HG03064 (cell line): ENCODE results near the gene FEZF2.

Experiments
- ATAC-seq: cut with Tn5 transposase; IDR thresholded peaks from one replicate; pipeline ENCODE4 v1.9.1; 2021; ENCODE audit warnings: low read depth; ENCODE audit not compliant: unreplicated experiment

Gene FEZF2

DNA sequence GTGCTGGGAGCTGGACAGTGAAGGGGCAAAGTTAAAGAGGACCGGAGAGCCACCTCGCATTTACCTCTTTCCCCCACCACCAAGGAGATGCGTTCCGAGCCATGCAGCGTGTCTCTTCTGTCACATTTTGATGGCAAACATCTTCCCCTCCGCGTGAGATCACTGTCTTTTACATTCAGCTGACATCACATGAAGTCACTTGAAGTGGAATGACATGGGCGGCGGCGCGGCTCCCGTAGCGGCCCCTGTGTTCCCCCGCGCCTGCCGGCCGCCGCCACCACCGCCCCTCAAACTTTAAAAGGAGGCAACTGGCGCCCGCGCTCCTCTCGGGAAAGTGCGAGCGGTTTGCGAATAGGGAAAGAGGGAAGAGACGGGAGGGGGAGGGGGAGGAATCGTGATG, at the start of gene FEZF2:
Gene FEZF2 (minus strand): TSS at position 336 of the 400 bp plus-strand sequence. CDS start 682 bp downstream, outside the sequence.
- no peak for ATAC-seq

DNA sequence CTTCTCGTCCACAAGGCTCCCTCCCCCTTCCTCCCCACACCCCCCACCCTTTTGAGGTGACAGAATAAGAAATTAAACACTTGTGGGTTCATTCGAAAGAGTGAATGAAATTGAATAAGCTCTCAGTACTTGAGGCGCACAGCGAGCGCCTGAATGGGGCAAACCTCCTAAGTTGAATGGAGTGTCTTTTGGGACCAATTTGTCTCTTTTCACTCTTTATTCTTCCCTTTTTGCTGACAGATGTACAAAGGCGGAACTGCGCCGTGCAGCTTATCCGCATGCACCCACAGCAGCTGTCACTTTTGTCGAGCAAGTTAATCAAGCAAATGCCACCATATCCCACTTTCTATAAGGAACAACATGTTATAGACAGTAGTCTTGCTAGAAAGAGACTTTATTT, 47.9 kb upstream of the FEZF2 start:
- ATAC-seq, result no peak

DNA sequence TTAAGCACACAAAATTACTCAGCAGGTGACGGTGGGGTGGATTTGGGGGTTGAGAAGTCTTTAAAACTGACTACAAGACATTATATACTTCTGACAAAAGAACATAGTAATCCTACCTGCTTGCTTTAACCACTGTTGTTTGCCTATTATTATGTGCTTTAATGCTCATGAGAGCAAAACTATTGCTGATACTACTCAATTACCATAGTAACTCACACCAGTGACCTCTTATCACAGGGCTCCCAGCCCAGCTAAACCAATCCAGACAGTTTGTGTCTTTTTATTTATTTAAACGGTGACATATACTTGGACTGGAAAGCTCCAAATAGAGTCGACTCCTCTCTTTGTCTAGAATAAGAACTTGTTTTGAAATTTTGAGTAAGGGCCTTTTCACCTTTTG, 42.8 kb upstream of the FEZF2 start:
- ATAC-seq, result no peak

DNA sequence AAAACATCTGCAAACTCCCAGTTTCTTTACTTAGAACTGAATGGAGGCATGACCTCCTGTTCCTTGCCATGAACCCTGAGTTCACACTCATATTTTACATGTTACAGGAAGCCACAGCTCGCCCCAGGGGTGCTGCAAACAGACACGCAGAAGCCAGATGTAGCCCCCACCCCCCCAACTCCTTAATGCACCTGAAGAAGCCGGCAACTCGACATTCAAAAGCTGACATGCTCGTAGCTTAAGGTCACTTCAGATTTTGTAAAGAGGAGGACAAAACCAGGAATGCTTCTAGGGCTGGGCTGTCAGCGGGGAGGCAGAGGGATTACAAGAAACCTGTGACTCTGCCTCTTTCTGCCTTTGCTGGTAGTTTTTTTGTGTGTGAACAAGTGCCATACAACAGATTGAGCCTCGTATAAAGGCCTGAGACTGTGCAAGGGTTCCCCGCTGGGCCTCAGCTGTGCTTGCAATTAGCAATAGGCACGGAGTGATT, 42.0 kb upstream of the FEZF2 start:
- ATAC-seq, result no peak

DNA sequence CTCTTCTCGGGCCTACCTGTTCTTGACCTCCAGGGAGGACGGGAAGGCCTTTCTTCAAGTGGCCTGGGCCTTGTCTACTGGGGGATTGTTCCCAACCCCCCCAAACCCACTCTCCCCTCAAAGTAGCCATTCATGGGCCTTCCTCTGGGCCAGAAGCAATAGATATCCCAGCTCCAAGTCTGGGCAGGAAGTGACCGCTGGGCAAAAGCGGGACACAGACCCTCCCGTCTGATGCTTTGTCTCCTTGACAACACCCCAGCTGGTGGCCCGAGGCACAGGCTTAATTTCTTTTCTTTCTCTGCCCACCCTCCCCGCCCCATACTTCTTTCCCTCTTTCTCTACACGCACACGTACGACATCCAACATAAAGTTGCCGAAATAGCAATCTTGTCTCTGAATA, 41.4 kb upstream of the FEZF2 start:
- no peak for ATAC-seq

DNA sequence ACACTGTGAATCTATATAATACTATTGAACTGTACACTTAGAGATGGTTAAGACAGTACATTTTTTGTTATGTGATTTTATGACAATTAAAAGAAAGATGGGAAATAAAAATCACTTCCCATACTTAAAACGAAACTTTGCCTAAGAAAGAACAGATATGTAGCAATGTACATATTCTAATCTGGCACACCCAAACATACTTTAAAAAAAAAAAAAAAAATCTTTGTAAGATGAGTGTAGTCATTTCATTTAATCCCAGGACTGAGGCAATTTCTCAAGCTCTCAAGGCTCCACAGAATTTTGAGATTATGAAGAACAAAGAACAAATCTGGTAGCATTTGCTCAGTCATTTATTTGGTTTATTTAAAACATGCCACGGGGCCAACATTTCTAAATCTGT, 40.3 kb upstream of the FEZF2 start:
- ATAC-seq, result no peak

DNA sequence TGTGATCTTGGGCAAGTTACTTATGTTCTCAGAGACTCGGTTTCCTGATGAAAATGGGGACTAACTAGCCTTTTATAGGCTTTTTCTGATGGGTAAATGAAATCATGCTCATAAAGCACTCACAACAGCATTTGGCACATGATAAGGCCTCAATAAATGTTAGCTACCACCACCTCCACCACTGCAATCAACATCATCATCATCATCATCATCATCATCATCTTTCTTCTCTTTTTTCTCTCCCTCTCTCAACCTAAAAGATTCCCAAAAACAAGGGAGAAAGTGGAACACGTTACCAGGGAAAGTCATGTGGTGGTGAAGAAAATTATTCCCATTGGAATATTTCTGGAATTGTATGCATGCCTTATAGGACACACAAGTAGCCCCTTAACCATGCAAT, 33.6 kb upstream of the FEZF2 start:
- ATAC-seq, result no peak

DNA sequence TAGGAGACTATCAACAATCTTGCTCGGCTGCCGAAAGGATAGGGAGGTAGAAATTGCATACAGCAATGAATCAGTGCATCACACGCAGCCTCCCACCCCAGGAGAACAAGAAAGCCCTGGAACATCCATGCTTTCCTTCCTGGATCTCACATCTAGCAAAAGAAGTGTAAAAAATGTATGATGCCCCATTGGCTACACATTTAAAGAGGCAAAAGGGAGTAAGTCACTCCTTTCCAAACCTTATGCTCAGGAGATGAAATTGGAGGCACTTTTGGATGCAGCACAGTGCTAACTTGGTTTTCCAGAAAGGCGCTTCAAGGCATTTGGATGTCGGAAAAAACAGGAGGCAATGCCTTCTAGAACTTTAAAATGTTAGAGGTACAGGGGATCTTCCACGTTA, 32.2 kb upstream of the FEZF2 start:
- ATAC-seq, result no peak

DNA sequence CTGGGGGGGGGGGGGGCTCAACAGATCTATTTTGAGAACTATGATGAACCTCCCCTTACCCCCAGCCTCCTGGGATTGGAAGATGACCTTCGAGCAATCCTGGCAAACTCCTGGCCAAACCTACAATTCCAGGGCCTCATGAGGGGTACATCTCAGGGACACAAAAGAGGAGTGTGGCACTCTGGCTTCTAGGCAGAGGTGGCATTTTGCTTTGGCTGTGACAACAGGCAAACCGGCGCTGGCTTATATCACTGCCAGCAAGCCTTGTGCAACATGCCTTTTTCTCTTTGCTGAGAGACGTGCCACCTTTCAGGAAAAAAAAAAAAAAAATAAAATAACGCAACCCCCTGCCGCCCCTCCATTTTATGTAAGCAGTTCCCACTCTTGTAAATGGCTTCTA, 31.8 kb upstream of the FEZF2 start:
- ATAC-seq, result no peak

DNA sequence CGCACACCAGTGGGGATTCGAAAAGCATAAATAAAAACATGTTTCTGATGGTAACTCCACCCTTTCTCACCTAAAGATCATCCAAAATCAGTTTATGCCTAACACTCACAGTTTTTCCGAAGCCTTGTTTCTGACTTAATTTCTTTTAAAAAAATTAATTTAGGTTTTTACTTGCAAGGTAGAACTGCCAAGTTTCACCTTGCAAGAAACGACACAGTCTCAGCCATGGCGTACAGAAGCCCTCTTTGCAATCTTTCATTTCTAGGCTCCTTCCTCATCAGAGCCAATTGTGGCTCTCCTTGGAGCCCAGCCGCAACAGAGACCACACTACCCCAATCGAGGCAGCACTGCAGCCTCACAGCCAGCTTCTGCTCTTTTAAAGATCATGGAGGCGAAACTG, 31.0 kb upstream of the FEZF2 start:
- no peak for ATAC-seq

DNA sequence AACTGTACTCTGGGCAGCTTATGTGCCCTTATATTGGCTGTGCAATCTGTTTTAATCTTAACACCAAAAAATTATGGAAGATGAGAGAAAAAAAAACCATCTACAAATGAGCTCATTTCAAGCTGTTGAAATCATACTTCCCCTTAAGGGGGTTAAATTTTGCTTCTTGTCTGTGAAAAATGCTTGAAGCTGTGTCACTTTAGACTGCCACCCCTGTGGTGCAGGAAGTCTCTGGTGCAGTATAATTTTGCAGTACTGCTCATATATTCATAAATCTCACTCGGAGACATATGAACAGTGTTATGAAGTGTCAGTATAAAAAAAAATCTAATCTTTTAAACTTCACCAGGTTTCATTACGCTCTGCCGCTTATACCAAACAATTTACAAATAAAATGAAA, 30.4 kb upstream of the FEZF2 start:
- ATAC-seq, result no peak

DNA sequence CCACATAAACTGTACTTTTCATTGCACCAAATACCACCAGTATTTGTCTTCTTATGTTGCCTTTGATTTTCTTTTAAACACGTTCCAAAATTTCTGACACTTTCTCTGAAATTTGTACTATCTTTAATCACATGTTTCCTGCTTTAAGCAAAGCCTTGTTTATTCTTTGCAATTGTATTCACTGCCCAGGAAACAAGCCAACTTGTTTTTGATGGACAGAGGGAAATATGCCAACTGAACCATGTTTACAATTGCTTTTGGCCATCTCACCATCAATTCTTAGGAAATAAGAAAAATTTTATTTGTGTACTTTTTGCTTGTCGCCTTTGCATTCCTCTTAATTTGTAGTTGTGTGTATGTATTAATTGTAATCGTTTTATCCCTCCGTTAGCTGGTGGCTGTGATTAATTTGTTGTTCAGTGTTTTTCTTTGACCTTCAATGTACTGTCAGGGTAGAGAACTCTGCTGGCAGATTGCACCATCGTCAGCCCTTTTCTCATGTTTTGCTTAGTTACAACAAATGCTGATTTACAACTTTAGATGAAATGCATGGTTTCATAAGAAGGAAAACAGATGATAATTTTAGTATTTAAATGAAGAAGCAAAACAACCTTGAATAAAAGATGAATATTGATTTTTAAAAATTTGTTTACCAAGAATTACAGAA, 19.4 kb upstream of the FEZF2 start:
- no peak for ATAC-seq

DNA sequence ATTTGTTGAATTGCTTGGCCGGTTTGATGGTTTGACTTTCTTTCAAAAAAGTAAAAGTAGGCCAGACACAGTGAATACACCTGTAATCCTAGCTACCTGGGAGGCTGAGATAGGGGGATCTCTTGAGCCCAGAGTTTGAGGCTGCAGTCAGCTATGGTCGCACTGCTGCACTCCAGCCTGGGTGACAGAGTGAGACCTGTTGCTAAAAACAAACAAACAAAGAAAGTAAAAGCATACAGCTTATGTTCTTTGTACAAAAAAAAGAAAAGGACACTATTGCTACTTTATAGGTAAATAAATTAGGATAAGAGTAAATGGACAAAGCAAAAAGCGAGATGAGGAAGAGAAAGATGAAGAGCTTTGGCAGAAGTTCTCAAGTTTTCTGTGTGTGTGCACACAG, 13.9 kb upstream of the FEZF2 start:
- no peak for ATAC-seq

DNA sequence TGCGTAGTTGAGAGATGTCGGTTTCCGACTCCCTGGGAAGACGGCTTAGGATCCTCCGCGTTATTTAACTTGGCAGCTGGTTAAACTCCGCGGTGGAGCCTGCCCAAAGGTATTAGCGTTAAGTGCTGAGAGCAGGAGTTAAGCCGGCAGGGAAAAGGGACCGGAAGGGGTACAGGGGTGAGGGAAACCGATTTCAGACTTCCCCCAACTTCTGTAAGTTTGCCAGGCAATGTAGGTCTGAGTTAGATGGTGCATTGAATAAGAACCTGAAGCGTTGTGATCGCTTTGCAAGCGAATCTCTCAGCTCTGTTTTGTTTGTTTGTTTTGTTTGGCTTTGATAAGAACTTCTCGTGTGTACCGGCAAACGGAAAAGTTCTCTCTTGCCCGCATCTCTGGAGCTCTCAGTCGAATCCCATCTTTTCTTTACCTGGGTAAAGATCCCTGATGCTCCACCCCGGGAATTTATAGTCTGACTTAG, 6.0 kb upstream of the FEZF2 start:
- no peak for ATAC-seq

DNA sequence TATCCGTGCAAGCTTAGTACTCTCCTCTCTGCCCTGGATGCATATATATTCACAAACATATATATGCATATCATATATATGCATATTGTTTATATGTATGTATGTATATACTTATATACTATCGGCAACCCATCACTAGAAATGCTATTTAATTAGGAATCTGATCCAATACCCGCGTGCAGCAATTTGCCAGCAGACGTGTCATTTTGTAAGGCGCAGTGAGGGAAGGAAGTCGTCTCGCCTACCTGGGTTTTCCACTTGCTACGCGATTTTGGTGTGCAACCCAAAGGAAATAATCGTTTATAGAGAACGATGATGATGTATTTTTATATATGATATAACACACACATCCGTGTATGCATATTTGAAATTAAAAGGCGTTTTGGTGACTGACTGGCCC, 5.6 kb upstream of the FEZF2 start:
- ATAC-seq, result no peak

DNA sequence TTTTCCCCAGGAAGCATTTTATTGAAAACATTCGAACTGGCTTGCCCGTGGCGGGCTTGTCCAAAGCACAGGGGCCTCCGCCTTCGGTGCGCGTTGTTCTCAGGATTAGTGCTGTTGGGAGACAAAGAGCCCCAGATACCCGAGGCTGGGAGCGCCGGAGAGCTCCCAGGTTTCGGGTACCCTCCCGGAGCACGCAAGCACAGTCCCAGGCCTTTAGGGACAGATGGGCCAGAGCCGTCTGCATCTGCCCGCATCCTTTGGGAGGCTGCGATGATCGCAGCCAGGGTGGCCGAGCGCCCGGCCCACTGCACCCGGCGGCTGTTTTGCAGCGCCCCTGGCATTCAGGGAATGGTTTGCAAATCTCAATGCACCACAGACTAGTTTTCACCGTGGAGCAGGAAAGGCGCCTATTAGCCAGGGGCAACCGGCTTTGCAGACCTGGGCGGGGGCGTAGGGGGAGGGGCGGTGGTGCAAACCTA, 5.0 kb upstream of the FEZF2 start:
- ATAC-seq, result no peak

DNA sequence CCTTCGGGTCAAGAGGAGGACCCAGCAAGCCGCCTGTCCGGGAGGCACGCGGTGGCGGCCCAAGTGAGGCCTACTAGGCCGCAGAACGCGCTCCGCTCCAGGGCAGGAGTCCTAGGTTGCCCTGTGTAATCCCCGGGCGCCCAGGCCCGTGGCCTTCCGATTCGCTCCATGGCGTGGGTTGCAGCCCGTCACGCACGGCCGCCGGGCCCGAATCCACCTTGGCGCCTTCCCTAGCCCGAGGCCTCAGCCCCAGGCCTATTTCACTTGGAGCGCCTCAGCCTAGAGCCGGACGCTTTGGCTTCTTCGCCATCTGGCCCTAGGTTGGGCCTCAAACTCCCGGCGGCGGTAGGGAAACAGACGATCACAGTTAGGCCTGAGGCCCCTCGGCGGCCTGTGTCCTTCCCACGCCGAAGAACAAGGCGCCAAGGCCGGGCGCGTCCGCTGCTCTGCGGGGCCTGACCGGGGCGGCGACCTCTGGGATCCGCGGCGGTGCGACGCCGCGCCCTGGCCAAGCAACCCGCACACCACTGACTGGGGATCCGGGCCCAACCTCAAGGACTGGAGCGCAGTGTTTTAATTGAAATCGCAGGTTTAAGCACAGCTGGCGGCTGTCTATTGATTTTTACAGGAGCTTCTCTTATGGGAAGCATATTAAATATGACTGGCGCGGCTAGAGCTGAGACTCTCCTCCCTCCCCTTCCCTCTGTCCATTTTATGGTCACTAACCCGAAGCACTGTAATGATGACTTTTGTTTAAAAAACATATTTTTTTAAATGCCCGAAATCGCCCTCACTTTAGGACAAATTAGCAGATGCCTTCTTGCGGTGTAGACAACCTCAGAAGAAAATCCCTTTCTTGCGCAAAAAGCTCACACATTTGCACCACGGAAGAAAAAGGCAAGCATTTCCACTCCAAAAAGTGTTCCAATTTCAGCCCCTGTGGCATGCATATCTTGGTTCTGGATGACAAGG, 3.8 kb upstream of the FEZF2 start:
- no peak for ATAC-seq

DNA sequence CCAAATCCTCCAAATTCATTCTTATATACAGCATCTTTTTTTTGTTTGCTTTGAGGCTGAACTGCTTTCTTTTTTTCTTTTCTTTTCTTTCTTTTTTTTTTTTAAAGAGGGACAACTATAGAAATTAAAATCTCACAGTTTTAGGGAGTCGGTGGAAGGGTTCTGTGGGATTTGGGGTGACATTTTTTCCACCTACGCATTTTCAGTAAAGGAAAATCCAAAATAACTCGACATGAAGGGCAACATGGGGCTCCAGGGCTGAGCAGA, 3.0 kb upstream of the FEZF2 start:
- no peak for ATAC-seq

DNA sequence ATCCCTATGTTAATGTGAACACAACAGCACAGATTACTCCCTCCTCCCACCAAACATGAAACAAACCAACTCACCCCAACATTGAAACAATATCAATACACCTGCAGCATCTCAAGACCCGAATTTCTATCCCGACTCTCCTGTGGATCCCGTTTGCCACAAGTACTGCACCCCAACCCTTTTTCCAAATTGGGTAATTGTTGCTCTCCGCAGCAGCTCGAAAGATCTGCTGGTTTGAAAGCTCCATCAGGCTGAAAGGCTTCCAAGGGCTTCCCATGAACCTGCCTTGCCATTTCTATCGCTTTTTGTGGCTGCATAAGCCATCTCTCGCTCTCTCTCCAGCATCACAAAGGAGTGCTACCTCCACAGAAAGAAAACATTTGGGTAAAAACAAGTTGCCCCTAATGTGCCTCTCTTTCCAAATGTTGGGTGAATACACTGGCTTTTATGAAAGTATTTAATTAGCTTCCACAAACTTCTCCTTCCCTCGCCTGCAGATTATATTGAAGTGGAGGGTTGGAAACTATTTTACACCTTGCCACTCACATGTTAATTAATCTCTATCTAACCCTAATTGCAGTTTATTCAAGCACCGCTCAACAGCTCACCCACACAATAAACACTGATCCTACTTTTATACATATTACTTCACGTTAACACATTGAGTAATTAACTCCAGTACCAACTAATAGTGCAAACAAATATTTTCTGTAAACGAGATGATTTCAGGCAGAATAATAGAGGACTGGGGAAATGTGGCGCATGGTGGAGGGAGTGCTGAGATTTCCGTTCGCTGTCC, 2.5 kb upstream of the FEZF2 start:
- ATAC-seq, result no peak

DNA sequence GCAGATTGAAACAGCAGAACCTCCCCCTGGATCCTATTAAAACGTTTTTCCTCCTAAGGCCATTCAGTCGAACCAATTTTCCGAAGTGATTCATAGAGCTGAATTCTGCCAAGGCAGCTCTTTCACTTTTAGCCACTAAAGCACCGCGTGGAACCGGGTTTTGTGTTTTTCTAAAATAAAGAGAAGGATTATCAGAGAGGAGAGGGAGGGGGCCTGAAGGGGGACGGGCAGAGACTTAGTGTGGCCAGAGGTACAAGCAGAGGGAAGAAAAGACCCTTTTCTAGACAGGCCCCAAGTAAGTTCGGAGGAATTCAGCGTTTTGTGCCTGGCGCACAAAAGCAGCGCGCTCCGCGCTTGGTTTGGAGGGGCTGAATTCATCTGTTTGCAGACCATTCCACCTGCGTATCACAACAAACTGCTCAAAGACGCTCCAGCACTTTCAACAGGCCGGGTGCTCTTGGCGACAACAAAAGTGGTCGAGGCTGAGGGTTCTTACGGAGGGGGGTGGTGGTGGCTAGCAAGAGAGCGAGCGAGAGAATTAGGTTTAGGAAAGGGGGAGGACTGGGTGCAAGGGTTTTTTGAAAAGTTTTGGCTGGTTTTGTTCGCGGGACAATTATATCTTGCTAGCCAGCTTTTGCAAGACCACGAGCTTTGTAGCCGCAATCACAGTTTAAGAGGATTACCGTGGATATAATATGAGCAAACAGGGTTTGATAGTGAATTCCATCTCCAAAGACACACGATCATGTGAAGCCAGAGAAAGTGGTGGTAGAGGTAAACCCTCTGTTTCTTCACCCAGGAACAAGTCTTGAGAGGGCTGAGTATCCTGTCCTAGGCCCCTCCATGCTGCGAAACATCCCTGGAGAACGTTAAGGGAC, 1.2 kb upstream of the FEZF2 start:
- no peak for ATAC-seq
